ENCODE data around the gene WIPF2.

- TF ChIP-seq CTCF (conservative IDR thresholded peaks at IDR 0.05 in 1 of 2, IDR thresholded peaks at IDR 0.05 in 1 of 2; ENCODE audit: extremely low read depth in 1 of 2, insufficient read depth in 1 of 2, low read depth in 1 of 2, low read length in 2 of 2): no peak
- no peak for TF ChIP-seq EZH2 (IDR thresholded peaks at IDR 0.05; ENCODE audit: borderline replicate concordance, low read length)
Measured at GRCh38 chr17:40266882-40267281, 47.8 kb downstream of the WIPF2 start.

All from mammary epithelial cell (primary cell).